Iris pigment epithelial cell (primary cell): ENCODE results near the gene AAMDC.
"Not testable (repeated sequence)": the region's sequence is repeated elsewhere in the genome, so short reads cannot be mapped to it uniquely, and the experiment has no call there.

Experiments
- DNase-seq: peaks from one replicate; pipeline ENCODE4 v3.0.0-alpha.2; 2011; ENCODE audit warnings: low read depth

The AAMDC gene

DNA sequence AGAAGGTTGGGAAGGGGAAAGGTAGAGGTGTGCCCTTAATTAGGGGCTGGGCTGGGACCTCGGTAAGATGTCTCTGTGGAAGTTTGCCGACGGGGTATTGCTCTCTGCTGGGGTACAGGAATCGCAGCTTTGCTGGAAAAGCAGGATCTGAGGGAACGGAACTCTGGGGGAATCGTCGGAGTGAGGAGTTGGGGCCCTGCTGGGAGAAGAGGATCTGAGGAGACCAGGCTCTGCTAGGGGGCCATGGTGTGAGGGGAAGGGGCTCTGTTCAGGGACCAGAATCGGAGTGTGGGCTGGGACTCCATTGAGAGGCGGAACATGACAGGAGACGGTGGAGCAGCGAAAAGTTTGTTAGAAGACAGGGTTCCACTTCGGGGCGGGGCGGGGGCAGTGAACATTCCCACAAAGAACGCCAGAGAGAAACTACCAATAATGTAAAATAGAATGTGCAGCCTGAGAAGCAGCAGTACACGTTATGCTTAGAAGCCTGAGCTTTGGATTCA lies 456 bp downstream of the AAMDC start:
- peak; percentile 45 for DNase-seq

DNA sequence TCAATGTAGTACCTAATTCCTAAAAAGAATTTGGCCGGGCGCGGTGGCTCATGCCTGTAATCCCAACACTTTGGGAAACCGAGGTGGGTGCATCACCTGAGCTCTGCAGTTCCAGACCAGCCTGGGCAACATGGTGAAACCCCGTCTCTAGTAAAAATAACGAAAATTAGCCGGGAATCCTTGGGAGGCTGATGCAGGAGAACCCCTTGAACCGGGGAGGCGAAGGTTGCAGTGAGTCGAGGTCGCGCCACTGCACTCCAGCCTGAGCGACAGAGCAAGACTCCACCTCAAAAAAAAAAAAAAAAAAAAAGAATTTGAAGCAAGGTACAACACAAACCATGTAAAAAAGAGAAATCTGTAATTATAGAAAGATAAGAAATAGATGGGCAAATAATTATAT lies 1.2 kb downstream of the AAMDC start:
- not testable (repeated sequence) for DNase-seq

DNA sequence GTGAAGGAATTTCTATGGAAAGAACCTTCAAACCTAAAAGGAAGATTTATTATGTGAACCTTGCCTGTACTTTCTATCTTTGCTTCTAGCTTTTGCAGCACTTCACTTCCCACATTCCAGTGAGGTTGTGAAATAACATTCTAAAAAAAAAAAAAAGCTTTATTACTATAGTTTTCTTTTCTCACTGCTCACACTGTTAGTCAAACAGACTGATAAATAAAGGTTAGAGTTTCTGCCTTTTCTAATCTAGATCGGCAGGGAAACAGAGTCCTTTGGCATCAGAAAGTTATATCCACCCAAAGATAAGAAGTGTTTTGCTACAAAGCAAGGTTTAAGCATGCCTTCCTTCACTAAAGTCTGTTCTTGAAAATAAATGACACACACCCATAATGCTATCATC lies 2.8 kb downstream of the AAMDC start:
- DNase-seq, result peak; percentile 62

DNA sequence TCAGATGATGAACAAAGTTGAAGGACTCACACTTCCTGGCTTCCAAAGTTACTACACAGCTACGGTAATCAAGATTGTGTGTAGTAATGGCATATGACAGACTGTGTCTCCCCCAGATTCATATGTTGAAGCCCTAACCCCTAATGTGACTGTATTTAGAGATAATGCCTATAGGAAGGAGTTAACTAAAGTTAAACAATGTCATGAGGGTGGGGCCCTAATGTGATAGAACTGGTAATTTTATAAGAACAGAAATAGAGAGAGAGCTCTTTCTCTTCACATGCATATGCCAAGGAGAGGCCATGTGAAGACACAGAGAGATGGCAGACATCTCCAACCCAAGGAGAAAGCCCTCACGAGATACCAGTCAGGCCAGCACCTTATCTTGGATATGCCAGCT lies 8.0 kb downstream of the AAMDC start:
- no peak for DNase-seq

DNA sequence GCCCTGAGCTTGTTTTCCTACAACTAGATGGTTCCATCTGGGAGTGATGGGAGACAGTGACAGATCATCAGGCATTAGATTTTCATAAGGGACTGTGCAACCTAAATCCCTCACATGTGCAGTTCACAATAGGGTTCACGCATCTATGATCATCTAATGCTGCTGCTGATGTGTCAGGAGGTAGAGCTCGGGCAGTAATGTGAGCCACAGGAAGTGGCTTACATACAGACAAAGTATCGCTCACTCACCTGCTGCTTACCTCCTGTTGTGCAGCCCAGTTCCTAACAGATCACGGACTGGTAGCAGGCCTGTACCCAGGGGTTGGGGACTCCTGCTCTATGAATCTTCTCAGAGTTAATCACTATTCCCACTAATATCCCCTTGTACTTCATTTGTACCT lies 12.4 kb downstream of the AAMDC start:
- no peak for DNase-seq

DNA sequence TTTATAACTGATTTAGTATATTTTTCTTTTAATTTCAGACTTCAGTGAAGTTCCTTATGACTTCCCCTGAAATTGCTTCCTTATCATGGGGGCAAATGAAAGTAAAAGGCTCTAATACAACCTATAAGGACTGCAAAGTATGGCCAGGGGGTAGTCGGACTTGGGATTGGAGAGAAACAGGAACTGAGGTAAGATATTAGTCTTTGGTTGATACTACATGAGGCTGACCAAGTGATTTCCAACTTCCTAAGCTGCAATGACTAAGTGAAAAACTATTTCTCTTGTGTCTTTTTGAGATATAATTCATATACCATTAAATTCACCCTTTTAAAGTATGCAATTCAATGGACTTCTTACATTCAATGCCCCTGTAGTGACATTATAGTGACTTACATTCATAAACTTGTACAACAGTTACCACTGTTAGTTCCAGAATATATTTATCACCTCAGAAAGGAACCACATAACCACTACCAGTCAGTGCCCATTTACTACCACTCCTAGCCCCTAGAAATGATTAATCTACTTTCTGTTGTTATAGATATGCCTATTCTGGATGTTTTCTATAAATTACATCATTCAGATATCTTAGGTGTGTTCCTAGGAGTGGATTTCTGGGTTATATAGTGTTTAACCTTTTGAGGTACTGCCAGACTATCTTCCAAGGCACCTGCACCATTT lies 21.6 kb downstream of the AAMDC start:
- peak; percentile 69 for DNase-seq

DNA sequence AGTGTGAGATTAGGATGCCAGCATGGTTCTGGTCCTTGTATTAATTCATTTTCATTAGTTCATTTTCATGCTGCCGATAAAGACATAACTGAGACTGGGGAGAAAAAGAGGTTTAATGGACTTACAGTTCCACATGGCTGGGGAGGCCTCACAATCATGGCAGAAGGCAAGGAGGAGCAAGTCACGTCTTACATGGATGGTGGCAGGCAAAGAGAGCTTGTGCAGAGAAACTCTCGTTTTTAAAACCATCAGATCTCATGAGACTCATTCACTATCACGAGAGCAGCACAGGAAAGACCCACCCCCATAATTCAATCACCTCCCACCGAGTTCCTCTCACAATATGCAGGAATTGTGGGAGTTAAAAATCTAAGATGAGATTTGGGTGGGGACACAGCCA lies 22.8 kb downstream of the AAMDC start:
- DNase-seq, result not testable (repeated sequence)

DNA sequence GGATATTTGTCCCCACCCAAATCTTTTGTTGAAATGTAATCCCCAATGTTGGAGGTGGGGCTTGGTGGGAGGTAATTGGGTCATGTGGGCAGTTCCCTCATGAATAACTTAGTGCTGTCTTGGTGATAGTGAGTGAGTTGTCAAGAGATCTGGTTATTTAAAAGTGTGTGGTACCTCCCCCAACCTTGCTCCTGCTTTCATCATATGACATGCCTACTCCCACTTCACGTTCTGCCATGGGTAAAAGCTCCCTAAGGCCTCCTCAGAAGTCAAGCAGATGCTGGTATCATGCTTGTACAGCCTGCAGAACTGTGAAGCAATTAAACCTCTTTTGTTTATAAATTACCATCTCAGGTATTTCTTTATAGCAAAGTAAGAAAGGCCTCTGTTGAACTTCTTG lies 30.6 kb downstream of the AAMDC start:
- no peak for DNase-seq

DNA sequence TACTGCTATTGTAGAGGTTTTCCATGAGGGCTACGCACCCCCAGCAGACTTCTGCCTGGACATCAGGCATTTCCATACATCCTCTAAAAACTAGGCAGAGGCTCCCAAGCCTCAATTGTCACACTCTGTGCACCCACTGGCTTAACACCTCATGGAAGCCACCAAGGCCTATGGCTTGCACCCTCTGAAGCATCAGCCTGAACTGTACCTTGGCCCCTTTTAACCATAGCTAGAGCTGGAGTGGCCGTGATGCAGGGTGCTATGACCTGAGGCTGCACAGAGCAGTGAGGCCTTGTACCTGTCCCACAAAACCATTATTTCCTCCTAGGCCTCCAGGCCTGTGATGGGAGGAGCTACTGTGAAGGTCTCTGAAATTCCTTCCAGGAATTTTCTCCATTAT lies 33.9 kb downstream of the AAMDC start:
- DNase-seq, result no peak

DNA sequence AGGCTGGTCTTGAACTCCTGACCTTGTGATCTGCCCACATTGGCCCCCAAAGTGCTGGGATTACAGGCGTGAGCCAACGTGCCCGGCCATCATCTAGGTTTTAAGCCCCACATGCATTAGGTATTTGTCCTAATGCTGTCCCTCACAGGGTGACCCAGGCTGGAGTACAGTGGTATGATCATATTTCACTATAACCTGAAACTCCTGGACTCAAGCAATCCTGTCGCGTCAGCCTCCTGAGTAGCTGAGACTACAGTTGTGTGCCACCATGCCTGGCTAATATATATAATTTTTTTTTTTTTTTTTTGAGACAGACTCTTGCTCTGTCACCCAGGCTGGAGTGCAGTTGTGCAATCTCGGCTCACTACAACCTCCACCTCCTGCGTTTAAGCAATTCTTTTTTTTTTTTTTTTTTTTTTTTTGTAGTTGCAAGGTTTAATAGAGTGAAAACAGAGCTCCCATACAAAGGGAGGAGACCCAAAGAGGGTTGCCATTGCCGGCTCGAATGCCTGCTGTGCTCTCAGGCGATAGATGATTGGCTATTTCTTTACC lies 37.0 kb downstream of the AAMDC start:
- DNase-seq, result not testable (repeated sequence)

DNA sequence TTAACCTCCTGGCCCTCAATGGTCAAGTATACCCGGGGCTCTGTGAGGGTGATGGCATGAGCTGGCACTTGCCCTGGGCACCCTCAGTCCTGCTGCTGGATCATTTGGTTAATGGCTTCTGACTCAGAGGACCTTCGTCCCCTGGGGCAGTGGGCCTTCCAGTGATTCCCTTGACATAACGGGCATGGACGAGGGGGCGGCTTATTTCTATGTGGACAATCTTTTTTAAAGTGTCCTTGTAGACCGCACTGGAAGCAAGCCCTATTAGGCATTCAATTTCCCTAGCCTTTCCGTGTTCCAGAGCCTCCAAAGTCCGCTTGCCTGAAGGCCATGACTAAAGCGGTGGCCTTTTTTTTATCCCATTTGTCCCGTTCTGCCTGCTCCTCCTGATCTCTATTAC lies 40.5 kb downstream of the AAMDC start:
- not testable (repeated sequence) for DNase-seq

DNA sequence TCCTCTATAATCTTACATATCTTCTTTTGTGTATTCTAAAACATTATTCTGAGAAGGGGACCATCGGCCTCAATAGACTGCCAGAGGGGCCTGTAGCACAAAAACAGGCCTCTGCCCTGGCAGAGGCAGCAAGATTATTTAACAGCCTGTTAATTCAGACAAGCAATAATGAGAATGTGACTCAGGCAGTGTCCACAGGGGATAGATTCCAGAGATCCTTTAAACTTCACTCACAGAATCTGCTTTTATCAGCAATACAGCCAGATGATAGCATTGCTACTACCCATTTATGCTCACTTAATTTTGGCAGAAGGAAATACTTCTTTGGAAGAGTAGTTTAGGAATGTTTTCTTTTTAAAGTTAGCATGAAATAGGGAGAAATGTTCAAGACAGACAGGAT lies 44.9 kb downstream of the AAMDC start:
- DNase-seq, result peak; percentile 25

DNA sequence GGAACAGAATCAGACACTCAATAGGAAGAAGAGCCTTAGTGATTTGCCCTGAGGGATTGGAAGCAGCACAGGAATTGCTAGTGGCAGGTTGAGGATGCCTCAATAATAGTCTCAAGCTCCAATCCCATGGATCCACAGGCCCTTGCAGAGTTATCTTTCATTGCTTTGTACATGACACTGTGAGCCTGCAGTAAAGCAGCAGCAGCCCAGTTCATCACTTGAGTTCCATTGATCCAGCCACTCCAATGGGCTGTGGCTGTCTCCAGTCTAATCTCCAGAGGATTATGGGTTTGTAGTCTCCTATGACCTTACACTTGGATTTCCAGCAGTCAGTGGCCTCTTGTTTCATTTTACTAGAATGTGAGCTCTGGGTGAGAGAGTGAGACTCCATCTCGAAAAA lies 45.4 kb downstream of the AAMDC start:
- no peak for DNase-seq

DNA sequence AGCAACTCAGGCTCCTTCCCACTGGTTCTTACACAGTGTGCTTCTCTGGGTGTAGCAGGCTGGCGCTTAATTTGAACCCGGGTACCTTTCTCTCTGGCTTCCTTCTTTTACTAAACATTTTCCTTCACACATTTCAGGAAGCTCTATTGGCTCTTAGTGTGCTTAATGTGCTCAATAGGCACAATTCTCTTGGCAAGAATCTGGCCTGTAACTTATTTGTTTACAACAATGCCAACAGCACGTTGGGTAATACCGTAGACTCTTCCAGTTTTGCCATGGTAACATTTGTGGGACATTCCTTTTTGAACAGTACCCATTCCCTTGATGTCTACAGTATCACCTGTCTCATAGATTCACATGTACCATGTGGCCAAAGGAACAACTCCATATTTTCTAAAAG lies 47.8 kb downstream of the AAMDC start:
- DNase-seq, result no peak

DNA sequence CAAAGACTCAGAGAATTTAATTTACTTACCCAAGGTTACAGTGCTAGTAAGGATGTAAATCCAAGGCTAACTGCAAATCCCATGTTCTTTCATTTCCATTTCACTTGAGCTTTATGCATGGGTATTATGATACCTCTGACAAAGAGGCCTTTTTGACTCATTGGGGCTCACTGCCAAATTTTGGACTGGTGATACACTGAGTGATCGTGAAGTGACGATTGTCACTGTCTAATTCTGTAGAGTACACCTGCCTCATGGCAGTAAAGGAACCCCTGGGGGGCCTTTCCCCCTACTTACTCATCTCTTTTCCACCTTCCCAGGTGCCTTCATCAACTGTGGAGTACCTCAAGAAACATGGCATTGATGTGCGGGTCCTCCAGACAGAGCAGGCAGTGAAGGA lies 50.9 kb downstream of the AAMDC start:
- DNase-seq, result no peak

DNA sequence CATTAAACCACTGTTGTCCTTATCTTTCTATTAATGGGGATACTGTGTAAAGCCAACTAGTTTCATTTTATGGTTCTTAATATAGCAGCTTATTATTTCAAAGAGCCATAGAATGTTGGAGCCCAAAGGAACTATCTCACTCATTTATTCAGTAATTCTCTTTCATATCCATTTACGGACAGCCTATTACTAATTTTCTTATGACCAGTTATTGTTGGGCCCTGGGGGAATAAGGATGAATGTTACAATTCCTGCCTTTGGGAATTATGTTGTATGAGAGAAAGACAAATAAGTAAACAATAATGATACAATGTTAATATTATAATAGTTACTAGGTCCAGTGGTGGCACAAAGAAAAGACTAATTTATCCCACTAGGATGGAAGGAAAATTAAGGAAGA lies 52.4 kb downstream of the AAMDC start:
- DNase-seq, result no peak

DNA sequence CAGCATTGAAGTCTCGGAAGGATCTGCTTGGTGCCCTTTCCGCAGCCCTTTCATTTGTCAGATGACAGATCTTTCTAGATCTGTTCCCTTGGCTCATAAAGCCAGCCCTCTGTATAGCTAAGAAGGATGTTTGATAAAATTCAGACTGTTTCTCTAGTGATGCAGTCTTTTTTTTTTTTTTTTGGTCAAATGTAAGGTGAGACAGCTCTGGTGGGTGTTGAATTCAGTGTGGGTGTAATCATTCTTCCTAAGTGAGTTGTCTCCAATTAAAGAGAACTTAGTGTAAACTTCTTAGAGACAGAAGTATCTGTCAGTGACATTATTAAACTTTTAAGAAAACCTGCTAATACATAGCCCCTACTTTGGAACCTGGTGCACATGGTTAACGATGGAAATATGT lies 53.3 kb downstream of the AAMDC start:
- no peak for DNase-seq

DNA sequence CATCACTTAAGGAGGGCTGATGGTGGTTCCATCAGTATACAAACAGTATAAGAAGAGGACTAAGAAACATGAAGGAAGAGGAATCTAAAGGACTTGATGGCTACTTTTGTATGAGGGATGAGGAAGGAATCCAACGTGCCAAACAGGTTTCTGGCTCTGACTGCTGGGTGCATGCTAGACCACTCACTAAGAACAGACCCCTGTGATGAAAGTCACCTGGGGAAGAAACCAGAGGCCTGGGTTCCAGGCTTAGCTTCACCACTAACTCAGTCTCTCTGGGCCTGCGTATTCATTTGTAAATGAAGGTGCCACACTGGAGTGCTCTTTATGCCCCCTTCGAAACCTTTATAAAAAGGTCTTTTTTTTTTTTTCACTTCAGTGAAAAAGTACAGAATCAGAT lies 55.1 kb downstream of the AAMDC start:
- DNase-seq, result no peak

DNA sequence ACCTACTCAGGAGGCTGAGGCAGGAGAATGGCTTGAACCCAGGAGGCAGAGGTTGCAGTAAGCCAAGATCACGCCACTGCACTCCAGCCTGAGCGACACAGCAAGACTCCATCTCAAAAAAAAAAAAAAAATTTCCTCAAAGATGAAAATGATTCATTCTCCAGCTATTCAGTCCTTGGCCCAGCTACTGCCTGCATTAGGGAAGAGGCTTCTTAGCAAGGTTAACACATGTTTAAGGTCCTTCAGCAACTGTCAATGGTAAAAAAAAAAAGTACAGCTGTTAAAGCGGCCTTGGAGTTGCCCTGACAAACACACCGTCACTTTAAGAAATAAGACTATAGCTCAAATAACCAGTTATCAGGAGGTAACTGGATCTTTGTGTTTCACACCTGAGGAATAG lies 57.3 kb downstream of the AAMDC start:
- DNase-seq, result peak; percentile 92

DNA sequence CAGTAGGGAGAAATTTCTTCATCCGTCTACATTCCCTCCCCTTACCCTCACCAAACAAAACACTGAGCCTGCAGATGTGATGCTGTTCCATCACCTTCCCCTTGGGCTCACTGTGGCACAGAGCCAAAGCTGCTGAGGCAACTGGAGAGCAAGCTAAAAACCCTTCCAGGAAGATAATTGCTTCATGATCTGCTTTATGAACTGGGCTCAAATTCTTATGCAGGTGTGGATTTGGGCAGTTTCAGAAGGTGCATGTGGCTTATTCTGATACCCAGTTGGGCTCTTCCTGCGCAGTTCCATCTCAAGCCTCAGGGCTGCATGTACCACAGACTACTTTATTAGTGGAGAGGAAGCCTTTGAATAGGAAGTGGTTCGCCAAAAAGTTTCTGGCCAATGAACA lies 58.3 kb downstream of the AAMDC start:
- peak; percentile 55 for DNase-seq

DNA sequence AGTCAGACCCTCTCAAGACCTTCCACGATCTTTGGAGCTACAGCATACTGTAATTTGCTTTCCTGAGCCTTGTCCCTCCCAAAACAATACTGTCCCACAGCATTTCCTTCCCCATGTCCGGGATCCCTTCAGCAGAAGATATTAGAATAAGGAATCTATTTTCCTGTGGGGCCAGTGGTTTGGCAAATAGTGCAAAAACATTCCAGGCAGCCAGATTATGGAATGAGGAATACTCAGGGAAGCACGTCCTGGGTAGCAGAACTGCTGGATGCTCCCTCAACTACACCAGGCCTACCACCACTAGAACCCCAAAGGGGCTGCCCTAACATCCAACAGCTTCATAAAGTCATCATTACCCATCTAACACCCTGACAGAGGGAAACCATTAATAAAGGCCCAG lies 61.5 kb downstream of the AAMDC start:
- no peak for DNase-seq

DNA sequence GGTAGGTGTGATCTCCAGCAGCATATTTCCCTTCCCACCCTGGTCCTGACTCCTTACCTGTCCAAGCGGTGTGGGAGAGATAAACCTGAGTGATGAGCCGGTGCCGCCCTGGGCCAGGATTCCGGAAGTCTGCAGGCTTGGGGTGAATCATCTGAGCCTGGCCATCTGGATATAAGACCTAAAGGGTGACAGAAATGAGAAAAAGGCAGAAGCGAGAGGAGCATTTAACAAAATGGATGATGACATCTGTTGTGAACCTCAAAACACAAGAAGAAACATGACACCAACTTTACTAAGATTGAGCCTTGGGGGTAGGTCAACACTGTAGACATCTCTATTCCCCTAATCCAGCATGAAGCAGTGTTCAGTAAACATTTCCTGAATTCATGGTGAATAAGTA lies 62.8 kb downstream of the AAMDC start:
- DNase-seq, result peak; percentile 68

DNA sequence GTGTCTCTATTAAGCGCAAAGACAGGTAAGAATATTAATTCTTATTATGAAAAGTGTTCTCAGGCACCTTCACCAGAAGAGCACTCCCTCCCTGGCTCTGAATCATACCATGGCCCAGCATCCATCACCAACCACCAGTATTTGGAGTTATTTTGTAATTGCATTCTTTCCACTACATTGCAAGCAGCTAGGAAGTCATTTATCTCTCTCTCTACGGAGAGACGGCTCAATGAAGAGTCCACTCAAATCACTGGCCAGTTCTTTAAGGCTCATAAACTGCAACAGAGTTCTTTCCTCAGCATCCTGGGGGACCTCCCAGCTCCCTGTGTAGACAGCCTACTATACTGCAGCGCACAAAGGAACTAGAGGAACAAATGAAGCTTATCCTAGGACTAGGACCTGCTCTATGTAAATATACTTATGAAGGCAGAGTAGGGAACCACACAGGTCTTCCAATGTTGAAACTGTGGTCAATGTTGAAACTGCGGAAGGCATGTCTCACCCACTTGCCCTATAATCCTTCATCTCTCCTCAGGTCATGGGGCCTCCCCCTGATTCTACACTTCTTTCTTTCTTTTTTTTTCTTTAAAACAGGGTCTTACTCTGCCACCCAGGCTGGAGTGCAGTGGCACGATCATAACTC lies 63.4 kb downstream of the AAMDC start:
- peak; percentile 88 for DNase-seq

DNA sequence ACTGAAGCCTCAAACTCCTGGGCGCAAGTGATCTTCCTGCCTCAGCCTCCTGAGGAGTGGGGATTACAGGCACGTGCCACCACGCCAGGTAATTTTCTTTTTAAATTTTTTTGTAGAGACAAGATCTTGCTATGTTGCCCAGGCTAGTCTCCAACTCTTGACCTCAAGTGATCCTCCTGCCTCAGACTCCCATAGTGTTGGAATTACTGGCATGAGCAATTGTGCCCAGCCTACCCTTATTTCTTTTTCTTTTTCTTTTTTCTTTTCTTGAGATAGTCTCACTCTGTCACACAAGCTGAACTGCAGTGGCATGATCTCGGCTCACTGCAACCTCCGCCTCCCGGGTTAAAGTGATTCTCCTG lies 63.9 kb downstream of the AAMDC start:
- DNase-seq, result no peak
